Measurements from ENCODE around the gene ST3GAL3. TPM values are rescaled to one million over a fixed set of nuclear protein-coding genes. Genes with fewer than 3 reads are reported as not detected.

ST3GAL3 gene
- total RNA-seq, 4 donors from 2014 or later: 4.1 to 47.2 (median 19.0) TPM

DNA sequence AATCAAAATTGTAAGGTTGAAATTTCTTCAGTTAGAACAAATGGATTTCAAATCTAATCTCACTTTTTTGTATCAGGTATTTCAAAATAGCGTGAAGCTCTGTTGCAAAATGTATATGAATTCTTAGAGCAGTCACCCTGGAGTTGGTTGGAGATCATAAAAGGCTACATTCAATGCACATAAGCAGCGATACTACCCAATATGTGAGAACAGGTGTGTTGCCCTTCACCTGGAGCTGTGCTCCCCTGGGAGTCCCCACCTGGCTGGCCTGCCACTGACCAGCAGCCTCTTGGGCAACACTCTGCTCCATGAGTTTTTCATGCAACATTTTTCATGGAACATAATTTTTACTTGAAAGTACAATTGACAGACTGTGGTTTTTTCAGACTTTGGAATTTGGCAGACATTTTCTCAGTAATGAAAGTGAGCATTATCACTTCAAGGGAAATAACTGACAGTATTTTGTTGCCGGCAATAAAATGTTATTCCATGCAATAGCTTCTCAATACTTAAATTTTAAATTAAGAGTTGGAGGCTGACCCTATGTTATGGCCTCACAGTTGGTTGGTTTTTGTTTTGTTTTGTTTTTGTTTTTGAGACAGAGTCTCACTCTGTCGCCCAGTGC, 95.1 kb downstream of the ST3GAL3 start:
- intact Hi-C loops (cut with DNase I; ENCODE audit: low total_unique reads): no loop called here
- TF ChIP-seq, protein P1, sequence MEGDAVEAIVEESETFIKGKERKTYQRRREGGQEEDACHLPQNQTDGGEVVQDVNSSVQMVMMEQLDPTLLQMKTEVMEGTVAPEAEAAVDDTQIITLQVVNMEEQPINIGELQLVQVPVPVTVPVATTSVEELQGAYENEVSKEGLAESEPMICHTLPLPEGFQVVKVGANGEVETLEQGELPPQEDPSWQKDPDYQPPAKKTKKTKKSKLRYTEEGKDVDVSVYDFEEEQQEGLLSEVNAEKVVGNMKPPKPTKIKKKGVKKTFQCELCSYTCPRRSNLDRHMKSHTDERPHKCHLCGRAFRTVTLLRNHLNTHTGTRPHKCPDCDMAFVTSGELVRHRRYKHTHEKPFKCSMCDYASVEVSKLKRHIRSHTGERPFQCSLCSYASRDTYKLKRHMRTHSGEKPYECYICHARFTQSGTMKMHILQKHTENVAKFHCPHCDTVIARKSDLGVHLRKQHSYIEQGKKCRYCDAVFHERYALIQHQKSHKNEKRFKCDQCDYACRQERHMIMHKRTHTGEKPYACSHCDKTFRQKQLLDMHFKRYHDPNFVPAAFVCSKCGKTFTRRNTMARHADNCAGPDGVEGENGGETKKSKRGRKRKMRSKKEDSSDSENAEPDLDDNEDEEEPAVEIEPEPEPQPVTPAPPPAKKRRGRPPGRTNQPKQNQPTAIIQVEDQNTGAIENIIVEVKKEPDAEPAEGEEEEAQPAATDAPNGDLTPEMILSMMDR (IDR thresholded peaks at IDR 0.05): no peak
- TF ChIP-seq POLR2A (IDR thresholded peaks at IDR 0.05): no peak
- H3K4me3 ChIP-seq: no peak overlapping the region

DNA sequence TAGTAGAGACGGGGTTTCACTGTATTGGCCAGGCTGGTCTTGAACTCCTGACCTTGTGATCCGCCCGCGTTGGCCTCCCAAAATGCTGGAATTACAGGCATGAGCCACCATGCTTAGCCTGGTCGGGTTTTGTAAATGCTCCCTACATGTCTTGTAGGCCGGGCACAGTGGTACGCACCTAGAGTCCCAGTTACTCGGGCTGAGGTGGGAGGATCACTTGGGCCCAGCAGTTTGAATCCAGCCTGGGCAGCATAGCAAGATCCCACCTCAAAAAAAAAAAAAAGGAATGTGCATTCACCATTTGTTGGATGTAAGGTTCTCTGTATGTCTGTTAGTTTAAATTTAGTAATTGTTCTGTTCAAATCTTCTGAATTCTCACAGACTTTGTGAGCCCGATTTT, 95.8 kb downstream of the ST3GAL3 start:
- intact Hi-C loops (cut with DNase I; ENCODE audit: low total_unique reads): no loop called here
- DNase-seq: no peak
- H3K4me3 ChIP-seq: no peak overlapping the region
- H3K4me1 ChIP-seq: no peaks in the 10 kb centered on the region
- H3K27me3 ChIP-seq: no peaks in the 10 kb centered on the region
- H3K9me3 ChIP-seq: no peaks in the 10 kb centered on the region
- TF ChIP-seq POLR2A (IDR thresholded peaks at IDR 0.05): no peak
- TF ChIP-seq, protein P1 (IDR thresholded peaks at IDR 0.05): no peak
- no peak overlapping the region for H3K27ac ChIP-seq
- H3K36me3 ChIP-seq: no peaks in the 10 kb centered on the region

More for the DNA sequence above, 95.1 kb downstream of the ST3GAL3 start:
- no peak for DNase-seq
- Histone ChIP-seq H3K27me3 (no peaks in the 10 kb centered on the region), H3K9me3 (no peaks in the 10 kb centered on the region), H3K4me1 (no peaks in the 10 kb centered on the region), H3K36me3 (no peaks in the 10 kb centered on the region), H3K27ac (no peak overlapping the region)

GRCh38 chr1:43803646-43804045, 96.3 kb downstream of the ST3GAL3 start:
- H3K27me3 ChIP-seq: no peaks in the 10 kb centered on the region
- intact Hi-C loops (cut with DNase I; ENCODE audit: low total_unique reads): no loop called here
- H3K27ac ChIP-seq: no peak overlapping the region
- H3K36me3 ChIP-seq: no peaks in the 10 kb centered on the region
- peaks cover 0 to under 1% of the 10 kb centered on the region in 2 donors for H3K9me3 ChIP-seq
- TF ChIP-seq, protein P1 (IDR thresholded peaks at IDR 0.05): no peak
- no peak for TF ChIP-seq POLR2A (IDR thresholded peaks at IDR 0.05)
- H3K4me1 ChIP-seq: no peaks in the 10 kb centered on the region
- H3K4me3 ChIP-seq: no peak overlapping the region
- DNase-seq: no peak

DNA sequence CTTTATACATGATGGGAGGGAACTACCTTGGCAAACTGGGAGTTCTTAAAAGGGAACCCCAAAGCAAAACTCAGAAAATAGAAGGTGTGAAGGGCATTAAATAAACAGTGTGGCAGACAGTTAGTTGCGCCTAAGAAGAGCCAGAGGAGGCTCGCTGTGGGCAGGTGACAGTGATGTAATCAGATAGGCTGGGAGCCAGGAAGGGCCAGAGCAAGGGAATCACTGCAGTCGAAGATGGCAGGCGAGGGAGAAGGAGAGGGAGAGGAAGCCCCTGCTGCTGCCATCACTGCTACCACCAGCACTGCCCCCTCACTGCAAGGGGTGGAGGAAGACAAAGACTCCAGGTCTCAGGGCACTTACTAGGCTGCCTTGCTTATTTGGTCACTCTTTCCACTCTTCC, 97.2 kb downstream of the ST3GAL3 start:
- TF ChIP-seq POLR2A (IDR thresholded peaks at IDR 0.05): no peak
- TF ChIP-seq, protein P1 (IDR thresholded peaks at IDR 0.05): no peak
- Histone ChIP-seq H3K4me3 (no peak overlapping the region), H3K4me1 (no peaks in the 10 kb centered on the region), H3K36me3 (no peaks in the 10 kb centered on the region), H3K27ac (no peak overlapping the region), H3K27me3 (no peaks in the 10 kb centered on the region), H3K9me3 (peaks cover 0 to 6% of the 10 kb centered on the region in 2 donors)
- intact Hi-C loops (cut with DNase I; ENCODE audit: low total_unique reads): no loop called here
- DNase-seq: no peak

GRCh38 chr1:43805340-43805739, 98.0 kb downstream of the ST3GAL3 start:
- intact Hi-C loops (cut with DNase I; ENCODE audit: low total_unique reads): no loop called here
- H3K36me3 ChIP-seq: no peaks in the 10 kb centered on the region
- H3K9me3 ChIP-seq: peaks cover 0 to 6% of the 10 kb centered on the region in 2 donors
- no peaks in the 10 kb centered on the region for H3K27me3 ChIP-seq
- TF ChIP-seq POLR2A (IDR thresholded peaks at IDR 0.05): no peak
- TF ChIP-seq, protein P1 (IDR thresholded peaks at IDR 0.05): no peak
- no peak overlapping the region for H3K4me3 ChIP-seq
- no peaks in the 10 kb centered on the region for H3K4me1 ChIP-seq
- H3K27ac ChIP-seq: no peak overlapping the region
- DNase-seq: no peak

Data from uterus (tissue), 4 donors.